ENCODE measurements around the gene PAX4. TPM values are rescaled to one million over a fixed set of nuclear protein-coding genes. Genes with fewer than 3 reads are reported as not detected.

The PAX4 gene
- total RNA-seq, 4 donors from 2014 or later, result not detected

- Histone ChIP-seq H3K9me3 (no peaks in the 10 kb centered on the region), H3K27me3 (peaks cover 0 to 86% (median 0%) of the 10 kb centered on the region in 4 donors), H3K27ac (no peak overlapping the region), H3K36me3 (no peaks in the 10 kb centered on the region), H3K4me3 (no peak overlapping the region), H3K4me1 (no peaks in the 10 kb centered on the region)
- DNase-seq, result no peak
- TF ChIP-seq POLR2A (IDR thresholded peaks at IDR 0.05), result no peak
- TF ChIP-seq CTCF (IDR thresholded peaks at IDR 0.05), result no peak
- intact Hi-C loops (cut with DNase I), result no loop called here
- WGBS, 2 donors, result 63 to 80% methylated on average over 1 of the region's 1 CpG
Observed at GRCh38 chr7:127618775-127619174, 833 bp upstream of the PAX4 start.

GRCh38 chr7:127616724-127617123, 1.2 kb downstream of the PAX4 start:
- H3K4me3 ChIP-seq, result no peak overlapping the region
- no peaks in the 10 kb centered on the region for H3K4me1 ChIP-seq
- intact Hi-C loops (cut with DNase I), result no loop called here
- DNase-seq, result no peak
- no peaks in the 10 kb centered on the region for H3K9me3 ChIP-seq
- 71 to 89% methylated on average over 4 of the region's 5 CpGs for WGBS, 2 donors
- no peaks in the 10 kb centered on the region for H3K36me3 ChIP-seq
- no peak for TF ChIP-seq CTCF (IDR thresholded peaks at IDR 0.05)
- TF ChIP-seq POLR2A (IDR thresholded peaks at IDR 0.05), result no peak
- no peak overlapping the region for H3K27ac ChIP-seq
- H3K27me3 ChIP-seq, result peaks cover 0 to 93% (median 0%) of the 10 kb centered on the region in 4 donors

- TF ChIP-seq POLR2A (IDR thresholded peaks at IDR 0.05), result no peak
- TF ChIP-seq CTCF (IDR thresholded peaks at IDR 0.05), result no peak
- H3K27ac ChIP-seq, result no peak overlapping the region
- WGBS, 2 donors, result 81% methylated on average over 1 of the region's 1 CpG
Observed at GRCh38 chr7:127612263-127612662, 5.7 kb downstream of the PAX4 start.

GRCh38 chr7:127609297-127609696, 8.6 kb downstream of the PAX4 start:
- no peak for DNase-seq
- intact Hi-C loops (cut with DNase I), result no loop called here
- WGBS, 2 donors, result no CpG with 5 or more reads among the region's 6 CpGs
- Histone ChIP-seq H3K27ac (no peak overlapping the region), H3K9me3 (no peaks in the 10 kb centered on the region), H3K27me3 (peaks cover 0 to 20% (median 0%) of the 10 kb centered on the region in 4 donors), H3K36me3 (no peaks in the 10 kb centered on the region), H3K4me1 (no peaks in the 10 kb centered on the region), H3K4me3 (no peak overlapping the region)
- TF ChIP-seq POLR2A (IDR thresholded peaks at IDR 0.05), result no peak
- no peak for TF ChIP-seq CTCF (IDR thresholded peaks at IDR 0.05)

More at GRCh38 chr7:127612263-127612662, 5.7 kb downstream of the PAX4 start:
- H3K4me3 ChIP-seq, result no peak overlapping the region
- H3K36me3 ChIP-seq, result no peaks in the 10 kb centered on the region
- DNase-seq, result no peak
- intact Hi-C loops (cut with DNase I), result no loop called here
- H3K4me1 ChIP-seq, result no peaks in the 10 kb centered on the region
- no peaks in the 10 kb centered on the region for H3K9me3 ChIP-seq
- peaks cover 0 to 50% (median 0%) of the 10 kb centered on the region in 4 donors for H3K27me3 ChIP-seq

- H3K4me1 ChIP-seq, result no peaks in the 10 kb centered on the region
- TF ChIP-seq POLR2A (IDR thresholded peaks at IDR 0.05), result no peak
- TF ChIP-seq CTCF (IDR thresholded peaks at IDR 0.05), result no peak
- no peak overlapping the region for H3K4me3 ChIP-seq
- WGBS, 2 donors, result 80 to 85% methylated on average over 6 of the region's 6 CpGs
- DNase-seq, result no peak
- peaks cover 0 to 12% (median 0%) of the 10 kb centered on the region in 4 donors for H3K27me3 ChIP-seq
- H3K27ac ChIP-seq, result no peak overlapping the region
- intact Hi-C loops (cut with DNase I), result no loop called here
- no peaks in the 10 kb centered on the region for H3K36me3 ChIP-seq
- no peaks in the 10 kb centered on the region for H3K9me3 ChIP-seq
Observed at GRCh38 chr7:127608446-127608845, 9.5 kb downstream of the PAX4 start.

Data from esophagus squamous epithelium (tissue), 5 donors.